ENCODE data around the gene NLRP12. TPM values are rescaled to one million over a fixed set of nuclear protein-coding genes. Genes with fewer than 3 reads are reported as not detected.

The NLRP12 gene
- total and polyA plus RNA-seq, 2 experiments from 2014 or later, result 1.9 to 7.5 TPM

GRCh38 chr19:53864308-53864836, 40.3 kb upstream of the NLRP12 start:
- Histone ChIP-seq H3K4me3 (no peak overlapping the region), H3K9me2 (ENCODE audit: insufficient read depth) (no peaks in the 10 kb centered on the region), H3K4me1 (ENCODE audit: insufficient read depth) (peaks cover 18% of the 10 kb centered on the region), H3K27me3 (ENCODE audit: insufficient read depth) (no peaks in the 10 kb centered on the region), H3K36me3 (ENCODE audit: insufficient read depth) (no peaks in the 10 kb centered on the region), H3K79me2 (replicated peaks; ENCODE audit: insufficient read depth) (peaks cover 12% of the 10 kb centered on the region), H3K27ac (ENCODE audit: low read depth) (no peak overlapping the region; the same call in 1 of the 2 replicates), H4K20me1 (replicated peaks; ENCODE audit: insufficient read depth) (no peaks in the 10 kb centered on the region; the same call in 1 of the 2 replicates), H3F3A (replicated peaks; ENCODE audit: low read depth) (peaks cover 15% of the 10 kb centered on the region; the same call in 1 of the 2 replicates), H2AFZ (no peak overlapping the region), H3K4me2 (no peak overlapping the region)
- no peak for DNase-seq (ENCODE audit: low spot score)
- TF ChIP-seq CTCF (conservative IDR thresholded peaks at IDR 0.05; ENCODE audit: low read depth in 2 of 2) (no peak), JUNB (IDR thresholded peaks at IDR 0.05; ENCODE audit: unreplicated experiment) (no peak), NANOG (IDR thresholded peaks at IDR 0.05; ENCODE audit: borderline replicate concordance) (no peak), ZNF331 (CRISPR knock-in tag; IDR thresholded peaks at IDR 0.05; ENCODE audit: low read depth) (no peak)
- H3K27me3 Mint-ChIP-seq (ENCODE audit: insufficient read depth, low read depth, poor library complexity), result peaks cover 39% of the 10 kb centered on the region
- no peak overlapping the region; the same call in 2 of the 3 replicates for H3K4me3 Mint-ChIP-seq
- no peaks in the 10 kb centered on the region; the same call in 2 of the 3 replicates for H3K9me3 Mint-ChIP-seq
- no peak for ATAC-seq
- H3K27ac Mint-ChIP-seq, result no peak overlapping the region
- H3K36me3 Mint-ChIP-seq (ENCODE audit: low read depth), result no peaks in the 10 kb centered on the region
- H3K4me1 Mint-ChIP-seq, result peaks cover 14% of the 10 kb centered on the region; the same call in 2 of the 3 replicates

GRCh38 chr19:53853707-53854106, 29.6 kb upstream of the NLRP12 start:
- TF ChIP-seq ETS1 (IDR thresholded peaks at IDR 0.05) (no peak), NANOG (IDR thresholded peaks at IDR 0.05; ENCODE audit: borderline replicate concordance) (no peak), REST (IDR thresholded peaks at IDR 0.05; ENCODE audit: unreplicated experiment) (no peak), JUNB (IDR thresholded peaks at IDR 0.05; ENCODE audit: unreplicated experiment) (no peak), CTCF (conservative IDR thresholded peaks at IDR 0.05; ENCODE audit: low read depth in 2 of 2) (no peak), STAT1 (IDR thresholded peaks at IDR 0.05; ENCODE audit: unreplicated experiment) (no peak), EZH2 (IDR thresholded peaks at IDR 0.05; ENCODE audit: low read depth, unreplicated experiment) (no peak), CREB1 (CRISPR knock-in tag; IDR thresholded peaks at IDR 0.05; ENCODE audit: low read depth) (no peak)
- H3F3A ChIP-seq (replicated peaks; ENCODE audit: low read depth), result no peaks in the 10 kb centered on the region
- Mint-ChIP-seq H3K4me3 (no peak overlapping the region), H3K36me3 (ENCODE audit: low read depth) (no peaks in the 10 kb centered on the region), H3K9me3 (no peaks in the 10 kb centered on the region), H3K27ac (no peak overlapping the region), H3K27me3 (ENCODE audit: insufficient read depth, low read depth, poor library complexity) (peaks cover 5% of the 10 kb centered on the region), H3K4me1 (peaks cover 10% of the 10 kb centered on the region)
- no peaks in the 10 kb centered on the region for H3K9me2 ChIP-seq (ENCODE audit: insufficient read depth)
- DNase-seq (ENCODE audit: low spot score) (no peak), ATAC-seq (no peak)
- H3K4me3 ChIP-seq, result no peak overlapping the region
- H2AFZ ChIP-seq, result no peak overlapping the region
- no peaks in the 10 kb centered on the region for H3K27me3 ChIP-seq (ENCODE audit: insufficient read depth)
- H3K36me3 ChIP-seq (ENCODE audit: insufficient read depth), result no peaks in the 10 kb centered on the region
- H3K4me1 ChIP-seq (ENCODE audit: insufficient read depth), result peaks cover 13% of the 10 kb centered on the region
- no peak overlapping the region for H3K4me2 ChIP-seq
- no peak overlapping the region for H3K27ac ChIP-seq (ENCODE audit: low read depth)
- no peaks in the 10 kb centered on the region for H4K20me1 ChIP-seq (replicated peaks; ENCODE audit: insufficient read depth)
- no peaks in the 10 kb centered on the region for H3K79me2 ChIP-seq (replicated peaks; ENCODE audit: insufficient read depth)

Measured in GM23338 (cell line).